ENCODE data around the gene ARL6.

- TF ChIP-seq CTCF (conservative IDR thresholded peaks at IDR 0.05), result no peak
- no peak for TF ChIP-seq ZFX (IDR thresholded peaks at IDR 0.05)
Measured at GRCh38 chr3:97736928-97737327, 27.6 kb upstream of the ARL6 start.
